Epithelial cell of esophagus (primary cell): ENCODE measurements around the gene COX4I1.

Experiments used
- DNase-seq: peaks from one replicate; pipeline ENCODE4 v3.0.0; 2010; ENCODE audit warnings: low read depth
- H3K4me3 ChIP-seq: 2 replicates; pipeline ENCODE4 v1.5.1; 2011; ENCODE audit warnings: mild to moderate bottlenecking, low read length, control low read depth
- TF ChIP-seq, protein P1 (sequence below): IDR thresholded peaks from 2 replicates; pipeline ENCODE4 v1.5.1; 2011; ENCODE audit warnings: low read depth, mild to moderate bottlenecking, low read length, control low read depth, inconsistent platforms; ENCODE audit not compliant: insufficient read depth; ENCODE audit errors: missing control alignments

The COX4I1 gene

DNA sequence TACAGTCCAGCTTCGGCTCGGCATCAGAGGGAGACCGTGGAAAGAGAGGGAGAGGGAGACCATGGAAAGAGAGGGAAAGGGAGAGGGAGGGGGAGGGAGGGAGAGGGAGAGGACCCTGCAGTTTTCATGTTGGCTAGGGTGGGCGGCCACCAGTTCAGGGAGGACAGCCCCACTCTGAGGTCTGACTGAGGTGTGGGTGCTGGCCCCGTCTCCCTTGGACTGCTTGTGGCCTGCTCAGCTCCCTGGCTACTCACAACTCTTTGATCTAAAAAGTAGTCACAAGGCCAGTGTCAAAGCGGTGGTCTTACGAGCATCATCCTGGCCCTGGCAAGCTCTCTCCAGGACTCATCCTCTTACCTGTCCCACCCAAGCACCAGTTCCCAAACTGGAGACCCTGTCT, 9.4 kb downstream of the COX4I1 start:
- TF ChIP-seq, protein P1, sequence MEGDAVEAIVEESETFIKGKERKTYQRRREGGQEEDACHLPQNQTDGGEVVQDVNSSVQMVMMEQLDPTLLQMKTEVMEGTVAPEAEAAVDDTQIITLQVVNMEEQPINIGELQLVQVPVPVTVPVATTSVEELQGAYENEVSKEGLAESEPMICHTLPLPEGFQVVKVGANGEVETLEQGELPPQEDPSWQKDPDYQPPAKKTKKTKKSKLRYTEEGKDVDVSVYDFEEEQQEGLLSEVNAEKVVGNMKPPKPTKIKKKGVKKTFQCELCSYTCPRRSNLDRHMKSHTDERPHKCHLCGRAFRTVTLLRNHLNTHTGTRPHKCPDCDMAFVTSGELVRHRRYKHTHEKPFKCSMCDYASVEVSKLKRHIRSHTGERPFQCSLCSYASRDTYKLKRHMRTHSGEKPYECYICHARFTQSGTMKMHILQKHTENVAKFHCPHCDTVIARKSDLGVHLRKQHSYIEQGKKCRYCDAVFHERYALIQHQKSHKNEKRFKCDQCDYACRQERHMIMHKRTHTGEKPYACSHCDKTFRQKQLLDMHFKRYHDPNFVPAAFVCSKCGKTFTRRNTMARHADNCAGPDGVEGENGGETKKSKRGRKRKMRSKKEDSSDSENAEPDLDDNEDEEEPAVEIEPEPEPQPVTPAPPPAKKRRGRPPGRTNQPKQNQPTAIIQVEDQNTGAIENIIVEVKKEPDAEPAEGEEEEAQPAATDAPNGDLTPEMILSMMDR = no peak
- no peak overlapping the region for H3K4me3 ChIP-seq
- no peak for DNase-seq

DNA sequence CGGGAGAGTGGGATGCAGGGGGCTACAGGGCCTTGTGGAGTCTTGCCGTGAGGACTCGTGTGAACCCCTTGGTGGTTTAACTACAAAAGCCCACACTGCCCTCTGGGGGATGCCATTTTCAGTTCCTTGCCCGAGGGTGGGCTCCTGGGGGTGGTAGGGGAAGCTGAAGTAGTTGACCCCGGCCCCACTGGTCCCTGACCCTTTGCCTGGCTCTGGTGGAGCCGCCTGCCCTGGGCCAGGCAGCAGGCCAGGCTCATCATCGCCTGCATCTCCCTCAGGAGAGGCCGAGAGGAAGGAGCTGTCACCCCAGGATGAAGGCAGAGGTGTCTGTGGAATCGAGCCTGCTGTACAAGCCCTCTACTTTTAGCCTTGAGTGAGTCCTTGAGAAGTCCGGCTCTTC, 10.2 kb downstream of the COX4I1 start:
- no peak overlapping the region for H3K4me3 ChIP-seq
- DNase-seq = no peak
- TF ChIP-seq, protein P1 = no peak

- TF ChIP-seq, protein P1 = no peak
- DNase-seq = no peak
- H3K4me3 ChIP-seq = no peak overlapping the region
Observed at GRCh38 chr16:85810097-85810741, 10.7 kb downstream of the COX4I1 start.

DNA sequence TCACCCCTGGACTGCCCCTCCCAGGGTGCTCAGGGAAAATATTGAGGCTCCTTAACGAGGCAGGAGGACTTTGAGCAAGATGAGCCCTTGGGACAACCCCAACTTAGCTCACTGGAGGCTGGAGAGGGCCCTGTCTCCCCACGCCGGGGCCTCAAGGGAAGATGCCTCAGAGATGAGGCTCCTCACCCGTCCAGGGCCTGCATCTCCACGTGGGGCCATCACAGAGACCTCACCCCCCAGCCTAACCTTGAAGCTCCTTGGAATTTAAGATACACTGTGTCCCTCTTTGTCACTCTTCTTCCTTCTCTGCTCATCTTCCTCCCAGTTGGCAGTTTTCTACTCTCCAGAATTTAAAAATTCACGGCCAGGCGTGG, 11.2 kb downstream of the COX4I1 start:
- TF ChIP-seq, protein P1 = no peak
- no peak overlapping the region for H3K4me3 ChIP-seq

DNA sequence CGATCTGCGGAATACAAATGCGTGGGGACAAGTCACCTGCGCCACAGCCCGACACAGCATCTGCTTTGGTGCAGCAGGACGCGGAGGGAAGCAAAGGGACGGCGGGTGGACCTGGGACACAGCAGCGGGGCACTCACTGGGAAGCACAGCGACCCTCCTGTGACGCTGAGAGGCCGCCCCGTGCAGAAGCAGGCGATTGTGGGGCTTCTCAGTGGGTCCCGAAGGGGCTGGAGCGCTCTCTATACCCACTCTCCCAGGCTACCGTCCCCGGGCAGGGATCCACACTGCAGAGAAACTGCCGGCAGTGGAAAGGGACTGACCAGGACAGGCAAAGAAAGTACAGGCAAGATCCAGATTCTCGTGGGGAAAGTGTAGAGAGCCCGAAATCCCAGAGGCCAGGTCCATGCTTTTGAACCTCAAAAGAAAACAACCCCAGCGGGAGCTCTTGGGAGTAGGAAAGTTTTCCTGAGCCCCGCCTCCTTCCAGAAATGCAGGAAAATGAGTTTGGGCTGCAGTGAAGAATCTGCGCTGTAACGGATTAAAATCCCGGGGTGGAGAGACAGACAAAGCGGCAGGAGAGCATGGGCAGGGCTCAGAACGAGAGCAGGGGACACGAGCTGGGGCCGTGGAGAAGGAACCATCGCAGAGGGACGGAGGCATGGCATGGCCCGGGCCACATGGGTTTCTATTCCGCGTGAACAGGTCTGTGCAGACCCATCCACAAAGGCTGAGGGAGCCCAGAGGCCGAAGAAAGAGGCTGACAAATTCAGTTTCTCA, 12.7 kb downstream of the COX4I1 start:
- TF ChIP-seq, protein P1 = no peak
- no peak overlapping the region for H3K4me3 ChIP-seq
- DNase-seq = no peak

More for the DNA sequence above, 11.2 kb downstream of the COX4I1 start:
- no peak for DNase-seq

- no peak overlapping the region for H3K4me3 ChIP-seq
- TF ChIP-seq, protein P1 = no peak
- no peak for DNase-seq
Observed at GRCh38 chr16:85812811-85813700, 13.6 kb downstream of the COX4I1 start.
